Activated naive CD8-positive, alpha-beta T cell (primary cell): ENCODE results near the gene INPP4B.
A peak's percentile ranks its signal among the peaks of the same experiment; 100 is the strongest.

ENCODE experiments used
- H3K27ac Mint-ChIP-seq: one replicate; pipeline ENCODE4 v1.8.0; 2021; ENCODE audit warnings: mixed read lengths
- H3K27me3 Mint-ChIP-seq: one replicate; pipeline ENCODE4 v1.8.0; 2021; ENCODE audit warnings: mixed read lengths
- H3K36me3 Mint-ChIP-seq: one replicate; pipeline ENCODE4 v1.8.0; 2021; ENCODE audit warnings: mixed read lengths
- H3K4me1 Mint-ChIP-seq: one replicate; pipeline ENCODE4 v1.8.0; 2021; ENCODE audit warnings: low read depth, mixed read lengths
- H3K4me3 Mint-ChIP-seq: one replicate; pipeline ENCODE4 v1.8.0; 2021; ENCODE audit warnings: mild to moderate bottlenecking, mixed read lengths
- H3K9me3 Mint-ChIP-seq: one replicate; pipeline ENCODE4 v1.8.0; 2021; ENCODE audit warnings: low read depth, mixed read lengths

Gene INPP4B

DNA sequence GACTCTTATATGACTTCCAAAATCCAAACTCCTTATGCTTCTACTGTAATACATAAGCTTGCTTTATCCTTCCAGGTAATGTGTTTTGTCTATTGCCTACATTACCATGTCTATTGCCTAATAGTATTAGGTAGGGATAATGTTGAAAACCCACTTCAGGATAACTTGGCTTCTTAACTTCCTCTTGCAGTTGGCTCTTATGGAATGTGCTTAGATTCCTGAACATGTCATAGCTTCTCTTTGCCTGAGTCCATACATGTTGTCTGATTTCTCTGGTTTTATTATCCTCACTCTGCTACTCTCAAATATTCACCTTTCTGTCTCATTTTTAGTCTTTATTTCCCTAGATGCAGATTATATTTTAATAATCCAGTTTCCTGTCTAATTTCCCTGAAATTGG is 609.8 kb downstream of the INPP4B start:
- Mint-ChIP-seq H3K27ac (peak overlapping the region; percentile 13), H3K27me3 (no peaks in the 10 kb centered on the region), H3K9me3 (no peaks in the 10 kb centered on the region), H3K4me1 (peaks cover 15% of the 10 kb centered on the region), H3K4me3 (no peak overlapping the region), H3K36me3 (peaks cover 34% of the 10 kb centered on the region)

- peaks cover 29% of the 10 kb centered on the region for H3K36me3 Mint-ChIP-seq
- no peak overlapping the region for H3K27ac Mint-ChIP-seq
- peaks cover 13% of the 10 kb centered on the region for H3K4me1 Mint-ChIP-seq
- no peaks in the 10 kb centered on the region for H3K9me3 Mint-ChIP-seq
- H3K4me3 Mint-ChIP-seq = no peak overlapping the region
- no peaks in the 10 kb centered on the region for H3K27me3 Mint-ChIP-seq
Measured at GRCh38 chr4:142231787-142232186, 614.3 kb downstream of the INPP4B start.

DNA sequence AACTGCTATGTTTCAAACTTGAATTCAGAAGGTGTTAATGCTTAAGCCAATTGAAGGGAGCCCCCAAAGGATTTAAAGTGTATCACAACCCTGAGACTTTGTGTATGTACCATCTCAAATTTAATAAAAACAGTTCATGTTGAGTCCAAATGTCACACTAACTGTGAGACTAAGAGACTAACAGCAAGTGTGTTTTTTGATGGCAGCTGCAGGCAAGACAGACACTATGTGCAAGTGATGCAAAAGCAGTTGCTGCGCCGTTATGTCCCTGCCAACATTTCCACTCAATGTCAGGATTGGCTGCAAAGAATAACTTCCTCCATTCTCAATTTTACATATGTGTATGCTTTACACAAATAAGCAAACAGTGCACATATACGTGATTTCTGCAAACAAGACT is 615.1 kb downstream of the INPP4B start:
- peaks cover 20% of the 10 kb centered on the region for H3K4me1 Mint-ChIP-seq
- H3K36me3 Mint-ChIP-seq = peaks cover 29% of the 10 kb centered on the region
- no peak overlapping the region for H3K4me3 Mint-ChIP-seq
- H3K9me3 Mint-ChIP-seq = no peaks in the 10 kb centered on the region
- H3K27ac Mint-ChIP-seq = no peak overlapping the region
- no peaks in the 10 kb centered on the region for H3K27me3 Mint-ChIP-seq

DNA sequence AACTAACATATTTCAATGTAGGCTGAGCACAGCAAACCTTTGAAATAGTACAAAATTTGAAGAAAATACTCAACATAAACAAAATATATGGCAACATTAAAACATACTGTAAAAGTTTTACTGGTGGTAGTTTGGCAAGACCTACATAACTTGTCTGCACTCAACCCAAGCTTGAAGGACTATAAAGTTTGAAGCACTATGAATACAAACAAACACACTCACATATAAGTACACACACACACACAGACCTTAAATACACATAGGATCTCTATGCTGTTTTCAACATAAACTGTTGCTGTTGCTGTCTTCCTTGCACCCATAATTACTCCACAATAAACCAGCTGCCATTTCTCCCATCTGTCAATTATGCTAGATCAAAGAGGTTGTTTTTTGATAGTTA is 620.1 kb downstream of the INPP4B start:
- no peaks in the 10 kb centered on the region for H3K27me3 Mint-ChIP-seq
- peaks cover 39% of the 10 kb centered on the region for H3K4me1 Mint-ChIP-seq
- peaks cover 21% of the 10 kb centered on the region for H3K36me3 Mint-ChIP-seq
- H3K27ac Mint-ChIP-seq = no peak overlapping the region
- H3K9me3 Mint-ChIP-seq = no peaks in the 10 kb centered on the region
- H3K4me3 Mint-ChIP-seq = no peak overlapping the region

- Mint-ChIP-seq H3K36me3 (peaks cover 25% of the 10 kb centered on the region), H3K4me1 (peaks cover 42% of the 10 kb centered on the region), H3K4me3 (no peak overlapping the region), H3K27ac (peak overlapping the region; percentile 41), H3K9me3 (no peaks in the 10 kb centered on the region), H3K27me3 (no peaks in the 10 kb centered on the region)
Measured at GRCh38 chr4:142222127-142222526, 624.0 kb downstream of the INPP4B start.

- Mint-ChIP-seq H3K27me3 (no peaks in the 10 kb centered on the region), H3K36me3 (peaks cover 24% of the 10 kb centered on the region), H3K4me3 (no peak overlapping the region), H3K9me3 (no peaks in the 10 kb centered on the region), H3K4me1 (peaks cover 37% of the 10 kb centered on the region), H3K27ac (no peak overlapping the region)
Measured at GRCh38 chr4:142218726-142219125, 627.4 kb downstream of the INPP4B start.

DNA sequence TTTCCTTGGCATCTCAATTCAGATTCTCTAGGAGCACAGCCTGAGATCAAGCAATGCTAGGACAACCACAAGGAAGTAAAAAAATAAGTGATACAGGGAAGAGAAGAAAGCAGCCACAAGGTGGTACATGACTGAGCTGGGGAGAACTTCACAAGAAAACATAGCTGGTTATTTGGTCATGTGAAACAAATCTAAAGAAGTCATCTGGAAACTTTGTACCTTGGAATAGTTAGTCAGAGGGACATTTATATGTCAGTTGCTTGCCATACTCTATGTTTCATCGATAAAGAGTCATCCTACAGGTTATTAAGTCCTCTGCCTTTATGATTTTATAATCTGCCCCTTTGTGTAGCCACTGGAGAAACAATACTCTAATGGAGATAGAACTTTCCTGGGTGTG is 634.7 kb downstream of the INPP4B start:
- no peaks in the 10 kb centered on the region for H3K9me3 Mint-ChIP-seq
- no peak overlapping the region for H3K4me3 Mint-ChIP-seq
- H3K36me3 Mint-ChIP-seq = peaks cover 21% of the 10 kb centered on the region
- peaks cover 30% of the 10 kb centered on the region for H3K4me1 Mint-ChIP-seq
- H3K27me3 Mint-ChIP-seq = no peaks in the 10 kb centered on the region
- H3K27ac Mint-ChIP-seq = peak overlapping the region; percentile 74

DNA sequence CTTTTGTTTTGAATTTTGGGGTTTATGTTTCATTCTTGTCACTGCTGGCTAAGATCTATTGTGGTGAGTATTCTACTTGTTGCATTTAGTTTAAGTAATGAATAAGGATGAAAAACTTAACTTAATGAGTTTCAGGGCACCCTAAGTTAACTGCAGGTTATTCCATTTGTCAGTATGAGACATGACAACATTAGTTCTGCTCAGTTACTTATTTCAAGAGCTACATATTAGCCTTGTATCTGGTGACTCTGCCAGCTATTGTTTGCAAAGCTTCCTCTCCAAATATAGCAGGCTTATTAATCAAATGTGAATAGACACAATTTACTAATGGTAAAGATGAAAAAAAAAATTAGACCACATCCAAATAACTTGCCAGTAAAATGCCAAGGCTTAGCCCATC is 642.6 kb downstream of the INPP4B start:
- Mint-ChIP-seq H3K27me3 (no peaks in the 10 kb centered on the region), H3K4me3 (no peak overlapping the region), H3K4me1 (peaks cover 10% of the 10 kb centered on the region), H3K9me3 (no peaks in the 10 kb centered on the region), H3K27ac (no peak overlapping the region), H3K36me3 (peaks cover 12% of the 10 kb centered on the region)

DNA sequence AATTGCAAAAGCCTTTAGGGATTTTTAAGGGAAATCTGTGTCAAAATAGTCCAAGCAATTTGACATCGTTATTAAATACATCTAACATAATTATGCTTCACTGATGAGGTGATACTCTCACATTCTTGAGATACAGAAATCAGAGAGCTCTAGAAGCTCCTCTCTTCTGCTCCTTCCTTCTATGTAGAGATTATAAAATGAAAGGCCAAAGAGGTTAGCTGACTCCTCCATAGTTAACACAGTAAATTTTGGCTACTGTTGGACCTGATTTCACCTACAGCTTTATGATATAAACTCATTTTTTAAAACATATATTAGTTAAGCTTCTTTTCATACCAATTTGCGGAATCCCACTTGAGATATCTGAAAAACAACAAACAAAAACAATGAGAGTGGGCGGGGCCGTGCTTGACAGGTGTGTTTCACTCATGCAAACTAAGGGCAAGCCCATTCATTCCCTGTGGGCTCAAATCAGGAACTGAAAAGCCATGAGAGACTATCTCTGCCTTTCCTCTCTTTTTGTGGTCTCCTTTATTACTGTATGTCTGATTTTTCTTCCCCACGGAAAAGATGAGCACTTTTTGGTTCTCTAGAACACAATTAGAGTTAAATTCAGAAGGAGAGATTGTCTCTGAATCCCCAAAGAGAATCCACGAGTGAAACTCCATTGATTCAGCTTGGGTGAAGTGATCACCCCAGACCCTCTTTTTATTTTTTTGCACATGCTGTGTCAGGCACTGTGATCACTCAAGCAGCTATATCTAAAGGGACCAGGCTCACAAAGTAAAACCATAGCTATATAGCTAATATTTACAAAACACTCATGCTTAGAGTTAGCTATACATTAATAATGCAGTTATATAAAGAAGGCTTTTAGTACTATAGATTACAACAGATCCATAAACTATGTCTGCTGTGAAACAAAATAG is 643.4 kb downstream of the INPP4B start:
- Mint-ChIP-seq H3K4me3 (no peak overlapping the region), H3K27me3 (no peaks in the 10 kb centered on the region), H3K9me3 (no peaks in the 10 kb centered on the region), H3K4me1 (peaks cover 12% of the 10 kb centered on the region), H3K36me3 (peaks cover 14% of the 10 kb centered on the region), H3K27ac (no peak overlapping the region)

DNA sequence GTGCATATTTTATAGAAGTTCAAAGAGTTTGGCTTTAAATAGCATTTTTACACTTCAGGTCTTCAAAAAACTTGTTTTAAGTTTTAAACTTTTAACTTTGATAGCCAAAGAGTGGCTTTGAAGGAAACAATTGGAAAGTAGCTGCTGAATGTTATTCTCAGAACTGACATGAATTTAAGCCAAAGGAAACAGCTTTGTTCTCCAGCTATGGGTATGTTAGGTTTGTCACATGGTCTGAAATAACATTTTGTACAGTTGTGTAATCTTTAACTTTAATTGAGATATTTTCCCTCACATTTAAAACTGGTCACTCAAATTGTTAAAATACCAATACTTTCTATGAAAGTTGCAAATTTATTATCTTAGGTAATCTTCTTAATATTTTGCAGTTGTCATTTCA is 645.1 kb downstream of the INPP4B start:
- no peak overlapping the region for H3K27ac Mint-ChIP-seq

GRCh38 chr4:142194905-142195304 is 651.2 kb downstream of the INPP4B start:
- Mint-ChIP-seq H3K9me3 (no peaks in the 10 kb centered on the region), H3K4me1 (peaks cover 2% of the 10 kb centered on the region), H3K36me3 (peaks cover 23% of the 10 kb centered on the region), H3K4me3 (no peak overlapping the region), H3K27ac (peak overlapping the region; percentile 50), H3K27me3 (no peaks in the 10 kb centered on the region)

More for the DNA sequence above, 645.1 kb downstream of the INPP4B start:
- H3K4me3 Mint-ChIP-seq = no peak overlapping the region
- peaks cover 16% of the 10 kb centered on the region for H3K36me3 Mint-ChIP-seq
- H3K4me1 Mint-ChIP-seq = peaks cover 12% of the 10 kb centered on the region
- no peaks in the 10 kb centered on the region for H3K9me3 Mint-ChIP-seq
- H3K27me3 Mint-ChIP-seq = no peaks in the 10 kb centered on the region

DNA sequence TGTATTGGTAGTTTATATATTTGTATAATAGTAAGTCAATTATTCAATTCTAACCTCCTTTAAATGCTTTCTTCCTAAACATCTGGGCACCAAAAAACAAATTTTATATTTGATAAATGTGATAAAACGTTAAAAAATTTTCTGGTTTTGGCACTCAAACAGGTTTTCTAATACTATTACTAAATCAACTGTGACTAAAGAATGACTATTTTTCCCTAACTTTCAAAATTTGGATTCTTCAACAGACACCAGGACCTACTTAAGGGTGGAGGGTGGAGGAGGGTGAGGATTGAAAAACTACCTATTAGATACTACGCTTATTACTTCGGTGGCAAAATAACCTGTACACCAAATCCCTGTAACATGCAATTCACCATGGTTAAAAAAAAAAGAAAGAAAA is 654.2 kb downstream of the INPP4B start:
- H3K4me1 Mint-ChIP-seq = no peaks in the 10 kb centered on the region
- H3K9me3 Mint-ChIP-seq = no peaks in the 10 kb centered on the region
- no peaks in the 10 kb centered on the region for H3K27me3 Mint-ChIP-seq
- no peak overlapping the region for H3K4me3 Mint-ChIP-seq
- peaks cover 19% of the 10 kb centered on the region for H3K36me3 Mint-ChIP-seq
- no peak overlapping the region for H3K27ac Mint-ChIP-seq

DNA sequence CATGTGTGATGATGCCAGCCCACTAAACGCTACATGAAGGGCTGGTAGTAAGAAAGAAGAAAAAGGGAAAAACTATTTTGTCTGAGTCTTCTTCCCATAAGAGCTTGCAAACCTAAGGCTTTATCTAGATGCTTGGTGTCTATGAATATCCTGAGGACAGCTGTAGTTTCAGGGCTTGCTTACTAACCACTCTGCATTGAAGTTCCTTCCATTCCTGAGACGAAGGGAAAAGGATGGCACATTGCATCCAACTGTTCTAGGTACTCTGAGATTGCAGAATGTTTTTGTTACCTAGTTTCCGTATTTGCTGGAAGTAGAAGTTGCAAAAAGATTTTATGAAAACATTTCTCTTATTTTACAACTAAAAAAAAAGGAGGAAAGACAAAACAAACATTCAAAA is 665.1 kb downstream of the INPP4B start:
- peaks cover 28% of the 10 kb centered on the region for H3K36me3 Mint-ChIP-seq
- H3K4me1 Mint-ChIP-seq = no peaks in the 10 kb centered on the region
- no peaks in the 10 kb centered on the region for H3K9me3 Mint-ChIP-seq

DNA sequence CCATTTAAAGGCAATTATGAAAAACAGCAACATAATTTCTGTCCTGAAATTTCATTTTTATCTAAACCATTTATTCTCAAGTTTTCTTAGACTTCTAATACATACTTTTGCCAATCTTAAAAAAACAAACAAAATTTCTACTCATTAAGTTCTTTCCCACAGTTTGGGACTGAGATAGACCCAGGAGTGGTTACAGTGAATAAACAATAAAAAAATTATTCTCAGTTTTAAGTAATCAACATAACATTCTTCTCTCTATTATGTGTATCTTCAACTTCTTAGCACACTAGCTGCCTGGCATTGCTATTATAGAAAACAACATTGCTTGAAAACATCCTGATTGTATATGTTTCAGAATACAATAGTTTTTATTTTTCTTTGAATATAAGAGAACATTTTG is 676.9 kb downstream of the INPP4B start:
- H3K4me3 Mint-ChIP-seq = no peak overlapping the region
- no peaks in the 10 kb centered on the region for H3K9me3 Mint-ChIP-seq
- H3K27ac Mint-ChIP-seq = no peak overlapping the region
- no peaks in the 10 kb centered on the region for H3K27me3 Mint-ChIP-seq
- peaks cover 14% of the 10 kb centered on the region for H3K4me1 Mint-ChIP-seq
- H3K36me3 Mint-ChIP-seq = peaks cover 34% of the 10 kb centered on the region

More for the DNA sequence above, 665.1 kb downstream of the INPP4B start:
- Mint-ChIP-seq H3K27me3 (no peaks in the 10 kb centered on the region), H3K27ac (no peak overlapping the region), H3K4me3 (no peak overlapping the region)

GRCh38 chr4:142168181-142168580 is 677.9 kb downstream of the INPP4B start:
- peak overlapping the region; percentile 41 for H3K27ac Mint-ChIP-seq
- peaks cover 14% of the 10 kb centered on the region for H3K4me1 Mint-ChIP-seq
- no peaks in the 10 kb centered on the region for H3K9me3 Mint-ChIP-seq
- H3K36me3 Mint-ChIP-seq = peaks cover 31% of the 10 kb centered on the region
- H3K27me3 Mint-ChIP-seq = no peaks in the 10 kb centered on the region
- H3K4me3 Mint-ChIP-seq = no peak overlapping the region
